ENCODE results near the gene KIAA0319L.

The KIAA0319L gene

DNA sequence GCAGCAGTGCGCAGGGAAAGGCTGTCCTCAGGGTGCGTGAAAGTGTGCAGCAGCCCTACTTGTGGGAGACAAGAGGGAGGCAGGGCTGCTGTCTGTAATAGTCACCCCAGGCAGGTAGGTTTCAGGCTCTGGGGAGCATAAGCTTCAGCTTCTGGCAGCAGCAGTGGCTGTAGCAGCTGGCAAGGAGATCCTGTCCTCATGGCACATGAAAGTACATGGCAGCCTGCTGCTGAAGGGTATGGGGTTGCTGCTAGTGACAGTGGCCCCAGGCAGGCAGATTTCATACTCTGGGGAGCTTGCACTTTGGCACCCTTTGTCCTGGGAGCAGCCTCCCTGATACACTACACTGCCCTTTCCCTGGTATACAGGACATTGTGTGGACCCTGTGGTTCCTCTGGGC lies 26.3 kb downstream of the KIAA0319L start:
- Histone ChIP-seq H3K27me3 (replicated peaks; ENCODE audit: control insufficient read depth, insufficient read depth, low read length) (no peaks in the 10 kb centered on the region), H3K36me3 (ENCODE audit: control insufficient read depth, insufficient read depth, low read length) (peaks cover 8% of the 10 kb centered on the region; the same call in 1 of the 2 replicates), H3K4me3 (replicated peaks; ENCODE audit: low read depth, low read length) (no peak overlapping the region)
- DNase-seq (ENCODE audit: extremely low read depth, insufficient read length): no peak
- TF ChIP-seq, protein P1, sequence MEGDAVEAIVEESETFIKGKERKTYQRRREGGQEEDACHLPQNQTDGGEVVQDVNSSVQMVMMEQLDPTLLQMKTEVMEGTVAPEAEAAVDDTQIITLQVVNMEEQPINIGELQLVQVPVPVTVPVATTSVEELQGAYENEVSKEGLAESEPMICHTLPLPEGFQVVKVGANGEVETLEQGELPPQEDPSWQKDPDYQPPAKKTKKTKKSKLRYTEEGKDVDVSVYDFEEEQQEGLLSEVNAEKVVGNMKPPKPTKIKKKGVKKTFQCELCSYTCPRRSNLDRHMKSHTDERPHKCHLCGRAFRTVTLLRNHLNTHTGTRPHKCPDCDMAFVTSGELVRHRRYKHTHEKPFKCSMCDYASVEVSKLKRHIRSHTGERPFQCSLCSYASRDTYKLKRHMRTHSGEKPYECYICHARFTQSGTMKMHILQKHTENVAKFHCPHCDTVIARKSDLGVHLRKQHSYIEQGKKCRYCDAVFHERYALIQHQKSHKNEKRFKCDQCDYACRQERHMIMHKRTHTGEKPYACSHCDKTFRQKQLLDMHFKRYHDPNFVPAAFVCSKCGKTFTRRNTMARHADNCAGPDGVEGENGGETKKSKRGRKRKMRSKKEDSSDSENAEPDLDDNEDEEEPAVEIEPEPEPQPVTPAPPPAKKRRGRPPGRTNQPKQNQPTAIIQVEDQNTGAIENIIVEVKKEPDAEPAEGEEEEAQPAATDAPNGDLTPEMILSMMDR (IDR thresholded peaks at IDR 0.05; ENCODE audit: insufficient read depth, low read length, poor library complexity, severe bottlenecking): no peak

DNA sequence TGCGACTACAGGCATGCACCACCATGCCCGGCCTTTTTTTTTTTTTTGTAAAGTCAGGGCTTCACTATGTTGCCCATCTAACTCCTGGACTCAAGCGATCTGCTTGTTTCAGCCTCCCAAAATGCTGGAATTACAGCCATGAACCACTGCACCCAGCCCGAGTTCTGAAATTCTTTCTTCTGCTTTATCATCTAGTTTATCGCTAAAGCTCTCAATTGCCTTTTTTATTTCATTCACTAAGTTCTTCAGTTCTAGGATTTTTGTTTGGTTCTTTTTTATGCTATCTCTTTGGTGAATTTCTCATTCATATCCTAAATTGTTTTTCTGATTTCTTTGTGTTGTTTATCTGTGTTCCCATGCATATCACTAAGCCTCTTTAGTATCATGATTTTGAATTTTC lies 27.0 kb downstream of the KIAA0319L start:
- H3K36me3 ChIP-seq (ENCODE audit: control insufficient read depth, insufficient read depth, low read length): peaks cover 8% of the 10 kb centered on the region; the same call in 1 of the 2 replicates
- no peaks in the 10 kb centered on the region for H3K27me3 ChIP-seq (replicated peaks; ENCODE audit: control insufficient read depth, insufficient read depth, low read length)
- no peak for DNase-seq (ENCODE audit: extremely low read depth, insufficient read length)
- no peak overlapping the region for H3K4me3 ChIP-seq (replicated peaks; ENCODE audit: low read depth, low read length)
- TF ChIP-seq, protein P1 (IDR thresholded peaks at IDR 0.05; ENCODE audit: insufficient read depth, low read length, poor library complexity, severe bottlenecking): no peak

DNA sequence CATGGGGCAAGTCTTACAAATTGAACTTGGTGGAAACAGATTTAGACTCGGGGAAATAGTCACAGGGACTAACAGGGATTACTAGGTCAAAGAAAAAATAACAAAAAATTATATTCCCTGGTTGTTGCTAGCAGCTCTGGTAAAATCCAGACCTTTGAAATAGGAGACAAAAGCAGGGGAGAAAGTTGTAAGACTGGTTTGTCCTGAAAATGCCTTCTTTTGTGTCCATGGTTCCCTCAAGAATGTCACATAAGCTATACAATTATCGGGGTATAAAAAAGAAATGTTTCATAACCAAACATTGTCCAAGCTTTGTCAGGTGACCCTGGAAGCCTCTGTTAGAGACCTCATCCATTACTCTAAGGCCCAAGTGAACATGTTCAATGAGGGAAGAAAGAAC lies 33.1 kb downstream of the KIAA0319L start:
- no peaks in the 10 kb centered on the region for H3K27me3 ChIP-seq (replicated peaks; ENCODE audit: control insufficient read depth, insufficient read depth, low read length)
- TF ChIP-seq, protein P1 (IDR thresholded peaks at IDR 0.05; ENCODE audit: insufficient read depth, low read length, poor library complexity, severe bottlenecking): no peak
- no peak for DNase-seq (ENCODE audit: extremely low read depth, insufficient read length)
- H3K4me3 ChIP-seq (replicated peaks; ENCODE audit: low read depth, low read length): no peak overlapping the region
- H3K36me3 ChIP-seq (ENCODE audit: control insufficient read depth, insufficient read depth, low read length): no peaks in the 10 kb centered on the region

GRCh38 chr1:35519432-35519831 lies 37.8 kb downstream of the KIAA0319L start:
- TF ChIP-seq, protein P1 (IDR thresholded peaks at IDR 0.05; ENCODE audit: insufficient read depth, low read length, poor library complexity, severe bottlenecking): no peak
- no peak for DNase-seq (ENCODE audit: extremely low read depth, insufficient read length)

GRCh38 chr1:35518183-35518582 lies 39.0 kb downstream of the KIAA0319L start:
- DNase-seq (ENCODE audit: extremely low read depth, insufficient read length): no peak
- no peaks in the 10 kb centered on the region for H3K36me3 ChIP-seq (ENCODE audit: control insufficient read depth, insufficient read depth, low read length)
- TF ChIP-seq, protein P1 (IDR thresholded peaks at IDR 0.05; ENCODE audit: insufficient read depth, low read length, poor library complexity, severe bottlenecking): no peak

More at GRCh38 chr1:35519432-35519831, 37.8 kb downstream of the KIAA0319L start:
- Histone ChIP-seq H3K27me3 (replicated peaks; ENCODE audit: control insufficient read depth, insufficient read depth, low read length) (no peaks in the 10 kb centered on the region), H3K4me3 (replicated peaks; ENCODE audit: low read depth, low read length) (no peak overlapping the region), H3K36me3 (ENCODE audit: control insufficient read depth, insufficient read depth, low read length) (no peaks in the 10 kb centered on the region)

DNA sequence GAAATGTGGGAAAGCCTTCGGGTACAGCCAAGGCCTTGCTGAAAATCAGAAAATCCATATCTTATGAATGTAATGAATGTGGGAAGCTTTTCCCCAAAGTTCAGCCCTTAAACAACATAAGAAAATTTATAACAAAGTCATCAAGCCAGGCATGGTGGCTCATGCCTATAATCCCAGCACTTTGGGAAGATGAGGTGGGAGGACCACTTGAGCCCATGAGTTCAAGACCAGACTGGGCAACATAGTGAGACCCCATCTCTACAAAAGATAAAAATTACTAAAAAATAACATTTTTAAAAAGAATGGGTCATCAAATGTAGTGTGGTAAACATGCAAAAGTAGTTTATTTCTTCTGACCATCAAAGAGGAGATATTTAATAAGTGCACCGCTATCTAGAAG lies 45.9 kb downstream of the KIAA0319L start:
- H3K27me3 ChIP-seq (replicated peaks; ENCODE audit: control insufficient read depth, insufficient read depth, low read length): no peaks in the 10 kb centered on the region
- H3K4me3 ChIP-seq (replicated peaks; ENCODE audit: low read depth, low read length): no peak overlapping the region
- no peaks in the 10 kb centered on the region for H3K36me3 ChIP-seq (ENCODE audit: control insufficient read depth, insufficient read depth, low read length)
- TF ChIP-seq, protein P1 (IDR thresholded peaks at IDR 0.05; ENCODE audit: insufficient read depth, low read length, poor library complexity, severe bottlenecking): no peak
- no peak for DNase-seq (ENCODE audit: extremely low read depth, insufficient read length)

More at GRCh38 chr1:35518183-35518582, 39.0 kb downstream of the KIAA0319L start:
- Histone ChIP-seq H3K27me3 (replicated peaks; ENCODE audit: control insufficient read depth, insufficient read depth, low read length) (no peaks in the 10 kb centered on the region), H3K4me3 (replicated peaks; ENCODE audit: low read depth, low read length) (no peak overlapping the region)

Measured in GM06990 (cell line).